HG02970 (cell line): ENCODE measurements around the gene RAB20.

Experiments
- ATAC-seq: cut with Tn5 transposase; IDR thresholded peaks from one replicate; pipeline ENCODE4 v1.9.1; 2021; ENCODE audit warnings: mild to moderate bottlenecking, moderate library complexity, moderate number of reproducible peaks; ENCODE audit not compliant: unreplicated experiment, low FRiP score

Gene RAB20

GRCh38 chr13:110531671-110532083 is 29.8 kb downstream of the RAB20 start:
- no peak for ATAC-seq

- no peak for ATAC-seq
These were observed 30.4 kb downstream of the RAB20 start for GRCh38 chr13:110531100-110531499.

- ATAC-seq, result no peak
These were observed 31.8 kb downstream of the RAB20 start for GRCh38 chr13:110529522-110530311.

GRCh38 chr13:110528911-110529310 is 32.6 kb downstream of the RAB20 start:
- no peak for ATAC-seq

- no peak for ATAC-seq
These were observed 33.2 kb downstream of the RAB20 start for GRCh38 chr13:110528371-110528770.

GRCh38 chr13:110525328-110526319 is 35.9 kb downstream of the RAB20 start:
- peak; percentile 62 for ATAC-seq

GRCh38 chr13:110524541-110525257 is 36.8 kb downstream of the RAB20 start:
- ATAC-seq, result no peak

GRCh38 chr13:110523838-110524540 is 37.5 kb downstream of the RAB20 start:
- ATAC-seq, result no peak

GRCh38 chr13:110523180-110523579 is 38.3 kb downstream of the RAB20 start:
- no peak for ATAC-seq

GRCh38 chr13:110522721-110523120 is 38.8 kb downstream of the RAB20 start:
- no peak for ATAC-seq

GRCh38 chr13:110521946-110522345 is 39.6 kb downstream of the RAB20 start:
- ATAC-seq, result no peak

- ATAC-seq, result no peak
These were observed 40.2 kb downstream of the RAB20 start for GRCh38 chr13:110521296-110521680.

- ATAC-seq, result no peak
These were observed 40.9 kb downstream of the RAB20 start for GRCh38 chr13:110520431-110521295.

GRCh38 chr13:110519506-110519905 is 42.0 kb downstream of the RAB20 start:
- no peak for ATAC-seq

- ATAC-seq, result no peak
These were observed 42.5 kb downstream of the RAB20 start for GRCh38 chr13:110519046-110519445.

- no peak for ATAC-seq
These were observed 43.0 kb downstream of the RAB20 start for GRCh38 chr13:110518571-110518970.

GRCh38 chr13:110518226-110518525 is 43.3 kb downstream of the RAB20 start:
- no peak for ATAC-seq

- ATAC-seq, result no peak
These were observed 43.9 kb downstream of the RAB20 start for GRCh38 chr13:110517505-110518225.

- ATAC-seq, result no peak
These were observed 45.0 kb downstream of the RAB20 start for GRCh38 chr13:110516500-110516899.
